Measurements from ENCODE around the gene MPDU1. TPM values are rescaled to one million over a fixed set of nuclear protein-coding genes. Genes with fewer than 3 reads are reported as not detected.

Gene MPDU1
- total and polyA plus RNA-seq, 10 of the 15 experiments (the other 5 are each of a cell fraction or from before 2014, with no cell fraction given) = 3.6 to 138 (median 78.9) TPM

- no peak for TF ChIP-seq RELB (IDR thresholded peaks at IDR 0.05; ENCODE audit: low read depth)
- no peak for TF ChIP-seq ZNF622 (IDR thresholded peaks at IDR 0.05)
- TF ChIP-seq ZNF274 (IDR thresholded peaks at IDR 0.05; ENCODE audit: insufficient read depth, insufficient read length) = no peak
- no peak for TF ChIP-seq STAT3 (IDR thresholded peaks at IDR 0.05; ENCODE audit: low read depth, low read length)
Measured at GRCh38 chr17:7572588-7573323, 10.9 kb upstream of the MPDU1 start (continued).

DNA sequence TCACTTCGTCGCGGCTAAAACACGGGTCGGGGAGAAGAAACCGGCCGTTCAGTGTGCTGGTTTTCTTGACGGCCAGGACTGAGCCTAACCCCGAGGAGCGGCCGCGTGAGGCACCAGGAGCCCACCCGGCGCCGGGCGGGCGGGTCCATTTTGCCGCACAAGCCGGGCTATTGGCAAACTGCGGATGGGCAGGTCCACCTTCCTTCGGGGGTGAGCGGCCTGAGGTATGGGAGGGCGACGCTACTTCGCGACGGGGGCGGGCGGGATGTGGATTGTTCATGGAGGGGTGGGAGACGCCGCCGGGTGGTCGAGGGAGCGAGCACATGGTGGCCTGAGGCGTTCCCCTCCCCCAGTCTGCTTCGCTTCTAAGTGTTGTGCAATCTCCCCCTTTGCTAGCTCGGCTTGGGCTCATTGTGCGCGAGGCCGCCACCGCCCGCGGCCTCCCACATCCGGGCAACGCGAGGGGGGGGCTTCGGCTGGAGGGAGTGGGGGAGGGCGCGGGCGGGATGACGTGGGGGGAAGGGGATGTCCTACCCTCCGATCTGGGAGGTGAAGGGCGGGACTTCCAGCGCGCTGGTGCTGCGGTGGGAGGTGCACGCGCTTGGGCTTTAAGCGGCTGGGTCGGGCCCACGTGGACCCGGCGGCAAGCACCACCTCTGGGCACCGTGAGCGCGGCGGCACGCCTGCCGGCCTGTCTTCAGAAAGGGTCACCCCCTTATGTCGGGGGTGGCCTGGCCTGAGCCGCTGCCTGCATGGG is 10.2 kb upstream of the MPDU1 start:
- ChIA-PET POLR2A (interaction anchor here (0.5 to 5.1 kb wide), 9 partner anchors 11 to 268 kb away, joined by 3 to 39 read pairs (median 4); partner anchors contain the start of genes ACAP1, FXR2, MPDU1 and TMEM256), CTCF (interaction anchor here (0.7 to 2.0 kb wide), 3 partner anchors 10 to 113 kb away, joined by 3 to 5 read pairs (median 5); partner anchors contain the start of genes MPDU1 and TP53), RAD21 (ENCODE audit: unreplicated experiment) (interaction anchor here (0.7 to 2.8 kb wide), 6 partner anchors 10 to 114 kb away, joined by 3 to 9 read pairs (median 6); partner anchors contain the start of genes MPDU1, SAT2, SENP3 and TP53), SMC1A (ENCODE audit: uncharacterized antibody, unreplicated experiment) (interaction anchor here (0.7 to 2.2 kb wide), 3 partner anchors 10 to 114 kb away, joined by 3 to 7 read pairs (median 6); partner anchors contain the start of genes MPDU1, TP53 and WRAP53)
- intact Hi-C loops (cut with micrococcal nuclease; ENCODE audit: unreplicated experiment) = loop anchor here (5.0 kb wide), 1 partner anchor 114 kb away; the partner anchor contains the start of genes TP53 and WRAP53
- H3K9ac ChIP-seq (ENCODE audit: control insufficient read depth, insufficient read depth, low read length) = peak overlapping the region; percentile 99
- BruUV-seq (replicated peaks) = no TSS peak
- under 1% methylated on average over 52 of the region's 71 CpGs for WGBS (ENCODE audit: insufficient coverage, insufficient replicate concordance, low lambda C conversion rate, missing lambda C conversion rate)
- H3K27ac ChIP-seq (ENCODE audit: control insufficient read depth, insufficient read depth) = peak overlapping the region; percentile 97
- peaks cover 24% of the 10 kb centered on the region for H3K4me1 ChIP-seq (ENCODE audit: control insufficient read depth, insufficient read depth, low read length)
- peaks cover 25% of the 10 kb centered on the region for H4K20me1 ChIP-seq (ENCODE audit: control insufficient read depth, insufficient read depth)
- FAIRE-seq = no peak
- H3K4me3 ChIP-seq = peak overlapping the region; percentile 93
- H3K9me3 ChIP-seq (replicated peaks; ENCODE audit: control insufficient read depth, insufficient read depth, low read length) = no peaks in the 10 kb centered on the region
- ATAC-seq = peak; percentile 63
- in situ Hi-C loops (cut with MboI) = loop anchor here (25.0 kb wide), 1 partner anchor 536 kb away; the partner anchor contains the start of genes SLC16A11 and SLC16A13
- H3K36me3 ChIP-seq (ENCODE audit: control insufficient read depth in 2 of 2, insufficient read depth in 2 of 2, low read length in 1 of 2) = peaks cover 37 to 52% of the 10 kb centered on the region in 2 experiments
- no peak overlapping the region for H2AFZ ChIP-seq (ENCODE audit: control insufficient read depth, low read depth, low read length)
- DNase-seq (ENCODE audit: low read depth, low spot score) = no peak
- no peaks in the 10 kb centered on the region for H3K27me3 ChIP-seq (replicated peaks in 1 of 2; ENCODE audit: control insufficient read depth in 2 of 2, insufficient read depth in 2 of 2, low read length in 1 of 2)
- peaks cover 57% of the 10 kb centered on the region for H3K79me2 ChIP-seq (ENCODE audit: control insufficient read depth, insufficient read depth, low read length)
- peak overlapping the region; percentile 84; the same call in 1 of the 2 replicates for H3K4me2 ChIP-seq (ENCODE audit: control insufficient read depth, insufficient read depth)
- TF ChIP-seq USF1 (IDR thresholded peaks at IDR 0.05; ENCODE audit: borderline replicate concordance, extremely low read length, insufficient read depth, low read depth, low read length) (peak; percentile 38), RAD21 (IDR thresholded peaks at IDR 0.05; ENCODE audit: insufficient read depth, low read depth, low read length) (no peak), MAX (IDR thresholded peaks at IDR 0.05; ENCODE audit: low read depth, low read length) (peak; percentile 94), CBFB (IDR thresholded peaks at IDR 0.05; ENCODE audit: low read depth) (peak; percentile 62; the same call in 1 of the 2 replicates), KDM1A (IDR thresholded peaks at IDR 0.05; ENCODE audit: borderline replicate concordance) (no peak), RFX5 (IDR thresholded peaks at IDR 0.05; ENCODE audit: low read depth, low read length) (0 out of 2 replicates have a peak, but pooled peaks have one; percentile 19), POLR2AphosphoS5 (IDR thresholded peaks at IDR 0.05; ENCODE audit: low read length) (peak; percentile 73; the same call in 1 of the 2 replicates)
- TF ChIP-seq, protein P1, sequence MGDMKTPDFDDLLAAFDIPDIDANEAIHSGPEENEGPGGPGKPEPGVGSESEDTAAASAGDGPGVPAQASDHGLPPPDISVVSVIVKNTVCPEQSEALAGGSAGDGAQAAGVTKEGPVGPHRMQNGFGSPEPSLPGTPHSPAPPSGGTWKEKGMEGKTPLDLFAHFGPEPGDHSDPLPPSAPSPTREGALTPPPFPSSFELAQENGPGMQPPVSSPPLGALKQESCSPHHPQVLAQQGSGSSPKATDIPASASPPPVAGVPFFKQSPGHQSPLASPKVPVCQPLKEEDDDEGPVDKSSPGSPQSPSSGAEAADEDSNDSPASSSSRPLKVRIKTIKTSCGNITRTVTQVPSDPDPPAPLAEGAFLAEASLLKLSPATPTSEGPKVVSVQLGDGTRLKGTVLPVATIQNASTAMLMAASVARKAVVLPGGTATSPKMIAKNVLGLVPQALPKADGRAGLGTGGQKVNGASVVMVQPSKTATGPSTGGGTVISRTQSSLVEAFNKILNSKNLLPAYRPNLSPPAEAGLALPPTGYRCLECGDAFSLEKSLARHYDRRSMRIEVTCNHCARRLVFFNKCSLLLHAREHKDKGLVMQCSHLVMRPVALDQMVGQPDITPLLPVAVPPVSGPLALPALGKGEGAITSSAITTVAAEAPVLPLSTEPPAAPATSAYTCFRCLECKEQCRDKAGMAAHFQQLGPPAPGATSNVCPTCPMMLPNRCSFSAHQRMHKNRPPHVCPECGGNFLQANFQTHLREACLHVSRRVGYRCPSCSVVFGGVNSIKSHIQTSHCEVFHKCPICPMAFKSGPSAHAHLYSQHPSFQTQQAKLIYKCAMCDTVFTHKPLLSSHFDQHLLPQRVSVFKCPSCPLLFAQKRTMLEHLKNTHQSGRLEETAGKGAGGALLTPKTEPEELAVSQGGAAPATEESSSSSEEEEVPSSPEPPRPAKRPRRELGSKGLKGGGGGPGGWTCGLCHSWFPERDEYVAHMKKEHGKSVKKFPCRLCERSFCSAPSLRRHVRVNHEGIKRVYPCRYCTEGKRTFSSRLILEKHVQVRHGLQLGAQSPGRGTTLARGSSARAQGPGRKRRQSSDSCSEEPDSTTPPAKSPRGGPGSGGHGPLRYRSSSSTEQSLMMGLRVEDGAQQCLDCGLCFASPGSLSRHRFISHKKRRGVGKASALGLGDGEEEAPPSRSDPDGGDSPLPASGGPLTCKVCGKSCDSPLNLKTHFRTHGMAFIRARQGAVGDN (IDR thresholded peaks at IDR 0.05) = peak; percentile 49; the same call in 1 of the 2 replicates

Data from GM12878 (cell line).